Fibroblast of skin of left biceps (primary cell): Measurements from ENCODE around the gene RGS14.

Experiments
- DNase-seq, 2 experiments: peaks; one replicate each; pipeline ENCODE4 v3.0.0-alpha.2; 2013; ENCODE audit warnings: low read depth in 2 of 2

The RGS14 gene

GRCh38 chr5:177382423-177383029, 24.8 kb downstream of the RGS14 start:
- no peak for DNase-seq

GRCh38 chr5:177383181-177383580, 25.5 kb downstream of the RGS14 start:
- DNase-seq: no peak

GRCh38 chr5:177384134-177384533, 26.4 kb downstream of the RGS14 start, which contains the start of gene SLC34A1:
Gene SLC34A1, plus strand, starts transcription at chr5:177384434. Its CDS starts 1,308 bp downstream, at chr5:177385742.
- no peak for DNase-seq

GRCh38 chr5:177385720-177386119, 28.0 kb downstream of the RGS14 start:
- DNase-seq: no peak

GRCh38 chr5:177386542-177386941, 28.8 kb downstream of the RGS14 start:
- DNase-seq: no peak

- DNase-seq: no peak
Measured at GRCh38 chr5:177387405-177387804, 29.7 kb downstream of the RGS14 start.

GRCh38 chr5:177388521-177389052, 30.9 kb downstream of the RGS14 start:
- no peak for DNase-seq

GRCh38 chr5:177389241-177390169, 31.8 kb downstream of the RGS14 start:
- DNase-seq: no peak

- DNase-seq: no peak
Measured at GRCh38 chr5:177390363-177391300, 32.9 kb downstream of the RGS14 start.

GRCh38 chr5:177392765-177393164, 35.0 kb downstream of the RGS14 start:
- no peak for DNase-seq

- DNase-seq: no peak
Measured at GRCh38 chr5:177393206-177393765, 35.6 kb downstream of the RGS14 start.

GRCh38 chr5:177393990-177394389, 36.3 kb downstream of the RGS14 start:
- no peak for DNase-seq

GRCh38 chr5:177396078-177396477, 38.4 kb downstream of the RGS14 start:
- no peak for DNase-seq

GRCh38 chr5:177396807-177397206, 39.1 kb downstream of the RGS14 start:
- DNase-seq: no peak

GRCh38 chr5:177397875-177398390, 40.2 kb downstream of the RGS14 start:
- DNase-seq: no peak

- DNase-seq: no peak
Measured at GRCh38 chr5:177399997-177400868, 42.5 kb downstream of the RGS14 start, which contains the start of gene PFN3. Gene PFN3, minus strand, starts transcription at chr5:177400661. Its CDS starts 85 bp downstream, at chr5:177400576.

- no peak for DNase-seq
Measured at GRCh38 chr5:177402271-177403043, 44.7 kb downstream of the RGS14 start.

GRCh38 chr5:177403102-177403791, 45.5 kb downstream of the RGS14 start:
- DNase-seq: no peak
